Upper lobe of left lung (tissue), 6 donors: ENCODE results near the gene TTC33. TPM values are rescaled to one million over a fixed set of nuclear protein-coding genes. Genes with fewer than 3 reads are reported as not detected.

ENCODE experiments used
- ATAC-seq, 2 donors: fragments of 200-7000 bp; cut with Tn5 transposase; one replicate each; pipeline ENCODE4 v1.9.1; 2022; ENCODE audit warnings: mild to moderate bottlenecking in 2 of 2, moderate library complexity in 2 of 2; ENCODE audit not compliant: low FRiP score in 2 of 2
- DNase-seq, 2 donors: peaks; one replicate each; pipeline ENCODE4 v3.0.0-alpha.2; 2019 to 2020
- H3K27ac ChIP-seq, 4 donors: fragments of 200-600 bp; sonication (generic); one replicate each; pipeline ENCODE4 v1.5.1; 2016 to 2019
- H3K27me3 ChIP-seq, 4 donors: fragments of 200-600 bp; sonication (generic); one replicate each; pipeline ENCODE4 v1.5.1; 2017 to 2019
- H3K36me3 ChIP-seq, 4 donors: fragments of 200-600 bp; sonication (generic); one replicate each; pipeline ENCODE4 v1.5.1; 2016 to 2019
- H3K4me1 ChIP-seq, 4 donors: fragments of 200-600 bp; sonication (generic); one replicate each; pipeline ENCODE4 v1.5.1; 2018 to 2019
- H3K4me3 ChIP-seq, 4 donors: fragments of 200-600 bp; sonication (generic); one replicate each; pipeline ENCODE4 v1.5.1; 2017 to 2019; ENCODE audit warnings: mild to moderate bottlenecking in 2 of 4, moderate library complexity in 1 of 4
- H3K9me3 ChIP-seq, 4 donors: fragments of 200-600 bp; sonication (generic); one replicate each; pipeline ENCODE4 v1.5.1; 2018 to 2019
- EP300 ChIP-seq, 4 donors: sonication (generic); formaldehyde crosslinking; IDR thresholded peaks; one replicate each; pipeline ENCODE4 v1.5.1; 2017; ENCODE audit warnings: antibody characterized with exemption in 4 of 4, control low read depth in 2 of 4
- POLR2A ChIP-seq, 4 donors: fragments of 450-650 bp; IDR thresholded peaks; one replicate each; pipeline ENCODE4 v1.5.1; 2016 to 2017; ENCODE audit warnings: antibody characterized with exemption in 4 of 4, mild to moderate bottlenecking in 2 of 4
- POLR2AphosphoS5 ChIP-seq, 2 donors: sonication (generic); formaldehyde crosslinking; IDR thresholded peaks; one replicate each; pipeline ENCODE4 v1.5.1; 2017; ENCODE audit warnings: antibody characterized with exemption in 2 of 2
- WGBS, 2 donors: methylation state at CpG; one replicate each; pipeline ENCODE4 v1.1.5; 2017 to 2018; 5-methylcytosine and 5-hydroxymethylcytosine counted together
- total RNA-seq, 6 donors: library from RNA; depleted of rRNA in 4 of 6; stranded (reverse); fragments of >200 nt in 4 of 6; gene quantifications; one replicate each; pipeline versions ENCODE4 v1.1.0 to v1.2.1, GENCODE V29; 2016 to 2021
- TF ChIP-seq, protein P1 (sequence below), 6 experiments: fragments of 450-650 bp in 4 of 6; fragments of 200-600 bp in 2 of 6; sonication (generic) in 2 of 6; IDR thresholded peaks; one replicate each; pipeline ENCODE4 v1.5.1; 2016 to 2019; ENCODE audit warnings: antibody characterized with exemption in 6 of 6
- donor health status: DM: no; HTN: no; CAD: no; lungs with moderate emphysema.
- donor health status: DM: no; HTN: yes; CAD: no; lungs with severe emphysema.

Gene TTC33
- total RNA-seq, 6 donors from 2014 or later, result 13.4 to 34.1 (median 17.1) TPM

DNA sequence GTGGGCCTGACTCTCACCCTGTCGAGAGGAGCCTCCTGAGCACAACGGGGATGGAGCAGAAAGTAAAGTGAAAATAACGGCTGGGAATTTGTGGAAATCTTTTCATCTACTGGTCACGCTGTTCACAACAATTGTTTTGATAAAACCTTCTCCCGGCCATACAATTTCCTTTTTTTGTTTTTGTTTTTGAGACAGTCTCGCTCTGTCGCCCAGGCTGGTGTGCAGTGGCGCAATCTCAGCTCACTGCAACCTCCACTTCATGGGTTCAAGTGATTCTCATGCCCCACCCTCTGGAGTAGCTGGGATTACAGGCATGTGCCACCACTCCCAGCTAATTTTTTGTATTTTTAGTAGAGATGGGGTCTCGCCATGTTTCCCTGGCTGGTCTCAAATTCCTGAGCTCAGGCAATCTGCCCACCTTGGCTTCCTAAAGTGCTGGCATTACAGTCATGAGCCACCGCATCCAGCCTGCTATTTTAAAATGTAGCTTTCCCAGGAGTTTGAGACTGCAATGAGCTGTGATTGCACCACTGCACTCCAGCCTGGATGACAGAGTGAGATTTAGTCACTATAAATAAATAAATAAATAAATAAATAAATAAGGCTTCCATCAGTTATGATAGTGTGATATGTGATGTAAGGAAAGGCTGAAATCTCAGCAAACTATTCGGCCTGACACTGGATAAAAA lies 149.5 kb downstream of the TTC33 start:
- Histone ChIP-seq H3K9me3 (no peaks in the 10 kb centered on the region), H3K36me3 (no peaks in the 10 kb centered on the region), H3K27ac (peak overlapping the region in 3 of 4 donors; percentile 4 to 51 (median 5)), H3K4me3 (no peak overlapping the region), H3K4me1 (peaks cover 11 to 16% (median 14%) of the 10 kb centered on the region in 4 donors), H3K27me3 (no peaks in the 10 kb centered on the region)
- ATAC-seq (no peak), DNase-seq (peak in 1 of 2 donors; percentile 58)
- TF ChIP-seq, protein P1, sequence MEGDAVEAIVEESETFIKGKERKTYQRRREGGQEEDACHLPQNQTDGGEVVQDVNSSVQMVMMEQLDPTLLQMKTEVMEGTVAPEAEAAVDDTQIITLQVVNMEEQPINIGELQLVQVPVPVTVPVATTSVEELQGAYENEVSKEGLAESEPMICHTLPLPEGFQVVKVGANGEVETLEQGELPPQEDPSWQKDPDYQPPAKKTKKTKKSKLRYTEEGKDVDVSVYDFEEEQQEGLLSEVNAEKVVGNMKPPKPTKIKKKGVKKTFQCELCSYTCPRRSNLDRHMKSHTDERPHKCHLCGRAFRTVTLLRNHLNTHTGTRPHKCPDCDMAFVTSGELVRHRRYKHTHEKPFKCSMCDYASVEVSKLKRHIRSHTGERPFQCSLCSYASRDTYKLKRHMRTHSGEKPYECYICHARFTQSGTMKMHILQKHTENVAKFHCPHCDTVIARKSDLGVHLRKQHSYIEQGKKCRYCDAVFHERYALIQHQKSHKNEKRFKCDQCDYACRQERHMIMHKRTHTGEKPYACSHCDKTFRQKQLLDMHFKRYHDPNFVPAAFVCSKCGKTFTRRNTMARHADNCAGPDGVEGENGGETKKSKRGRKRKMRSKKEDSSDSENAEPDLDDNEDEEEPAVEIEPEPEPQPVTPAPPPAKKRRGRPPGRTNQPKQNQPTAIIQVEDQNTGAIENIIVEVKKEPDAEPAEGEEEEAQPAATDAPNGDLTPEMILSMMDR (IDR thresholded peaks at IDR 0.05), result no peak
- no peak for TF ChIP-seq POLR2AphosphoS5 (IDR thresholded peaks at IDR 0.05)
- no peak for TF ChIP-seq EP300 (IDR thresholded peaks at IDR 0.05)
- TF ChIP-seq POLR2A (IDR thresholded peaks at IDR 0.05), result no peak
- WGBS, 2 donors, result 33 to 41% methylated on average over 11 of the region's 11 CpGs

DNA sequence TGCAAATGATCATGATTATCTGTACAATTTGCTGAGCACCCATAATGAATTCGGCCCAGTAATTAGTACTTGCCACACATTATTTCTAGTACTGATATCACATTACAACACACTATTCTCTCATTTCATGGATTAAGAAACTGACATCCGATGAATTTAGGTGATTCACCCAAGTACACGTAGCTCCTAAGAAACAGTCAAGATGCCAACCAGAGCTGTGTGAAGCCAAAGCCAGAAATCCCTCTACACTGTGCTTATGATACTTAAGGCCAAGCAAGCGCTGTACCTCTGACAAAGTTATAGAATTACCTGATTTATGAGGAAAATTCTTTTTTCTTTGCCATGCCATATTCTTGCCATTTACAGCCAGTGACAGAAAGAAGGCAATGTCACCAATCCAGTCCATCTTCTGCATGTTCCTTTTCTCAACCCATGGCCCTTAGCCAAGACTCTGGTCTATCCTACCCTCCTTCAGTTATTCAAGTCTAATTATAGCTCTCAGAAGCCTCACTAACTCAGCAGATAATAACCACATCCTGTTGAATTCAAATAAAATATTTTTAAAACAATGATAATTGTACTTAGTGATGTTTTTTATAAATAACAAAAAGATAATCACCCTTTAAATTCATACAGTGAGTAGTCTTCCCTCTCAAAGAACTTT lies 150.3 kb downstream of the TTC33 start:
- no peaks in the 10 kb centered on the region for H3K36me3 ChIP-seq
- no peaks in the 10 kb centered on the region for H3K27me3 ChIP-seq
- 87 to 91% methylated on average over 4 of the region's 4 CpGs for WGBS, 2 donors
- peak in 1 of 2 donors; percentile 23 for DNase-seq
- no peak overlapping the region for H3K4me3 ChIP-seq
- peaks cover 11 to 16% (median 14%) of the 10 kb centered on the region in 4 donors for H3K4me1 ChIP-seq
- no peak for TF ChIP-seq POLR2AphosphoS5 (IDR thresholded peaks at IDR 0.05)
- TF ChIP-seq POLR2A (IDR thresholded peaks at IDR 0.05), result no peak
- no peak for TF ChIP-seq EP300 (IDR thresholded peaks at IDR 0.05)
- TF ChIP-seq, protein P1 (IDR thresholded peaks at IDR 0.05), result no peak
- peak overlapping the region in 2 of 4 donors; percentile 4 to 51 for H3K27ac ChIP-seq
- no peaks in the 10 kb centered on the region for H3K9me3 ChIP-seq
- peak in 1 of 2 donors; percentile 32 for ATAC-seq

DNA sequence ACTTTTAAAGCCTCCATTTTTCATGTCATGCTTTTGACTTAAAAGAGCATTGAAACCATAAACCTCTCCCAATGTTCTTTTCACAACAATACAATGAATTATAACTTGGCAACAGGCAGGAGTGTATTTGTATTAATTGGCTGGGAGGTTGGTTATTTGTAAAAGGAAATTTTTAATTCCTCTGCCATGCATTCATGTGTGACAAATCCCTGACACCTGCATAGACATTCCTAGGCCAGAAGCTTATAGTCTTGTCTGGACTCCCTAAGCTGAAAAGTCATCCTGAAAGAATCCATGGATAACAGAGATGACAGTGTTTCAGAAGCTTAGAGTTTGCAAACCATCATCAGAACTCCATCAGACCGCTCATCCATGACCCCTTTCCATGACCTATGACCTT lies 152.4 kb downstream of the TTC33 start:
- DNase-seq (no peak), ATAC-seq (no peak)
- Histone ChIP-seq H3K36me3 (no peaks in the 10 kb centered on the region), H3K27me3 (no peaks in the 10 kb centered on the region), H3K27ac (no peak overlapping the region), H3K4me3 (no peak overlapping the region), H3K9me3 (no peaks in the 10 kb centered on the region), H3K4me1 (peaks cover 11 to 16% (median 14%) of the 10 kb centered on the region in 4 donors)
- 86 to 93% methylated on average over 1 of the region's 1 CpG for WGBS, 2 donors
- TF ChIP-seq EP300 (IDR thresholded peaks at IDR 0.05) (no peak), POLR2A (IDR thresholded peaks at IDR 0.05) (no peak), POLR2AphosphoS5 (IDR thresholded peaks at IDR 0.05) (no peak)
- TF ChIP-seq, protein P1 (IDR thresholded peaks at IDR 0.05), result no peak

DNA sequence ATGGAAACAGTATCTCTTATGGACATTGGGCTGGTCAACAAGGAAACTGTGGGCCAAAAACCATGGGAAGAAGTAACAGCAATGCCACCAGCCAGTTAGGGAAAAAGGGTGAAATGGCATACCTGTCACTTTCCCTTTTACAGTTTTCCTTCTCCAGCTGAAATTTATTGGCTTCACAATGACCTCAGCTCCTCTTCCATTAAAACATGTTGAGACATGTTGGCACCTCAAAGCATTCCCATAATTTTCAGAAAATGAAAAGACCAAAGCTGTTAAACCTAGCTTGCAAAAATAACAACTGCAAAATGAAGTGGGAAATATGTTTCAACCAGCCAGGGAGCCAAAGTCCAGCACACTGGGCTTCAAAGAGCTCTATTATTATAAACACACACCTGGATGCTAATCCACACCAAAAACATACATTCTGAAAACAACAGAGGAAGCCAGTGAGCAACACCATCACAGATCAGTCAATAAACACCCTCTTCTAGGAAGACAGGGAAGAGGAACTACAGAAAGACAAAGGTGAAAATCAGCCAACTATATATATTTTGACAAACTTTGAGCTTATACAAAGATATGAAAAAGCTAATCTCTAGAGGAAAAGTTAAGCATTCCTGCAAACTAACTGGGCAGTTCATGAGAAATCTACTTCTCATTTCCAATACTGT lies 154.4 kb downstream of the TTC33 start:
- no peak for DNase-seq
- TF ChIP-seq EP300 (IDR thresholded peaks at IDR 0.05) (no peak), POLR2AphosphoS5 (IDR thresholded peaks at IDR 0.05) (no peak), POLR2A (IDR thresholded peaks at IDR 0.05) (no peak)
- TF ChIP-seq, protein P1 (IDR thresholded peaks at IDR 0.05), result no peak
- peaks cover 10 to 12% (median 10%) of the 10 kb centered on the region in 4 donors for H3K4me1 ChIP-seq
- no peak overlapping the region for H3K4me3 ChIP-seq
- no peaks in the 10 kb centered on the region for H3K36me3 ChIP-seq
- no peak for ATAC-seq
- H3K27me3 ChIP-seq, result no peaks in the 10 kb centered on the region
- H3K9me3 ChIP-seq, result no peaks in the 10 kb centered on the region
- no peak overlapping the region for H3K27ac ChIP-seq
